Measurements from ENCODE around the gene PPARGC1A. TPM values are rescaled to one million over a fixed set of nuclear protein-coding genes. Genes with fewer than 3 reads are reported as not detected.
A peak's percentile ranks its signal among the peaks of the same experiment; 100 is the strongest.

PPARGC1A gene
- total and polyA plus RNA-seq, 2 of the 13 experiments (the other 11 are each of a cell fraction or from before 2014, with no cell fraction given) = 20.7 to 37.3 TPM

DNA sequence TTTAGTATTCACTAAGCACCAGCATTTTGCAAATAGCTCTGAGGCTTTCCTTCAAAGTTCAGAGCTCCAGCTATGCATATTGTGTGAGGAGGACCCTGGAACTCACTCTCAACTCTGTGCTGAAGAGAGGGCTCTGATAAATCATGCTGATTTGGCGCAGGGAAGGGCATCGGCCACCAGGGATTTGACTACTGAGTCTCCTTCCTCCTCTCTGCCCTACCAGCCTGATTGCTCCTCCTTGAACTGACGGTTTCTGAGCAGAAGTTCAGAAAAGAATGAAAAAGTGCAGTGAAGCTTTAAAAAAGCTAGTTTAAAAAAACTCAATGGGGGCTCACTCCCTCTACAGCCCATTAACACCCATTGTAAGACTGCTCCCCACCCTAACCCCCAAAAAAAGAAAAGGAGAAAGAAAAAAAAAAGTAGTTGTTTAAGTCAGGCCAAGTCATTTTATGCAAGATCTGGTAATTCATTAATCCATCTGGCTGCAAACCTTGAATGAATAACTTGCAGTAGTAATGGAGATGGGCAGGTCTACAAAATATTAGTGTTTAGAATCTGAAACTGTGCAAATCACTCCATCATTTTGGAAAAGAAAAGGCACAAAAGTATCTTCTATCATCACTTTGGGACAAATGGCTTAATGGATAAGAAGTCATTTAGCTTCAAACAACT, 13.3 kb downstream of the PPARGC1A start:
- H3K4me2 ChIP-seq (ENCODE audit: low read depth, low read length) = peak overlapping the region; percentile 25
- intact Hi-C loops (cut with micrococcal nuclease; ENCODE audit: unreplicated experiment) (loop anchor here (1.0 kb wide), 1 partner anchor 12 kb away; no protein-coding TSS in a partner anchor), in situ Hi-C loops (cut with HindIII; ENCODE audit: extremely low pct_ligation_motif_present, low pct_unique_long_range_greater_than_20kb) (loop anchor here (25.0 kb wide), 1 partner anchor 711 kb away; the partner anchor contains the start of gene DHX15)
- H3K9me3 ChIP-seq (ENCODE audit: low read length) = no peaks in the 10 kb centered on the region
- FAIRE-seq = no peak
- no peak for ATAC-seq
- H3K27me3 ChIP-seq (ENCODE audit: control insufficient read depth in 1 of 2, insufficient read depth in 2 of 2, low read length in 2 of 2) = no peaks in the 10 kb centered on the region
- no peak overlapping the region for H2AFZ ChIP-seq (ENCODE audit: low read length)
- TF ChIP-seq ZNF263 (CRISPR knock-in tag; IDR thresholded peaks at IDR 0.05) (peak; percentile 79), PAF1 (CRISPR knock-in tag; IDR thresholded peaks at IDR 0.05) (no peak)
- TF ChIP-seq, protein P1, sequence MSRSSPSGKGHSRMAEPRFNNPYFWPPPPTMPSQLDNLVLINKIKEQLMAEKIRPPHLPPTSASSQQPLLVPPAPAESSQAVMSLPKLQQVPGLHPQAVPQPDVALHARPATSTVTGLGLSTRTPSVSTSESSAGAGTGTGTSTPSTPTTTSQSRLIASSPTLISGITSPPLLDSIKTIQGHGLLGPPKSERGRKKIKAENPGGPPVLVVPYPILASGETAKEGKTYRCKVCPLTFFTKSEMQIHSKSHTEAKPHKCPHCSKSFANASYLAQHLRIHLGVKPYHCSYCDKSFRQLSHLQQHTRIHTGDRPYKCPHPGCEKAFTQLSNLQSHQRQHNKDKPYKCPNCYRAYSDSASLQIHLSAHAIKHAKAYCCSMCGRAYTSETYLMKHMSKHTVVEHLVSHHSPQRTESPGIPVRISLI (CRISPR knock-in tag; IDR thresholded peaks at IDR 0.05; ENCODE audit: borderline replicate concordance) = 0 out of 2 replicates have a peak, but pooled peaks have one; percentile 21
- TF ChIP-seq, protein P2, sequence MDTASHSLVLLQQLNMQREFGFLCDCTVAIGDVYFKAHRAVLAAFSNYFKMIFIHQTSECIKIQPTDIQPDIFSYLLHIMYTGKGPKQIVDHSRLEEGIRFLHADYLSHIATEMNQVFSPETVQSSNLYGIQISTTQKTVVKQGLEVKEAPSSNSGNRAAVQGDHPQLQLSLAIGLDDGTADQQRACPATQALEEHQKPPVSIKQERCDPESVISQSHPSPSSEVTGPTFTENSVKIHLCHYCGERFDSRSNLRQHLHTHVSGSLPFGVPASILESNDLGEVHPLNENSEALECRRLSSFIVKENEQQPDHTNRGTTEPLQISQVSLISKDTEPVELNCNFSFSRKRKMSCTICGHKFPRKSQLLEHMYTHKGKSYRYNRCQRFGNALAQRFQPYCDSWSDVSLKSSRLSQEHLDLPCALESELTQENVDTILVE (CRISPR knock-in tag; IDR thresholded peaks at IDR 0.05) = 0 out of 2 replicates have a peak, but pooled peaks have one; percentile 36
- TF ChIP-seq, protein P3, sequence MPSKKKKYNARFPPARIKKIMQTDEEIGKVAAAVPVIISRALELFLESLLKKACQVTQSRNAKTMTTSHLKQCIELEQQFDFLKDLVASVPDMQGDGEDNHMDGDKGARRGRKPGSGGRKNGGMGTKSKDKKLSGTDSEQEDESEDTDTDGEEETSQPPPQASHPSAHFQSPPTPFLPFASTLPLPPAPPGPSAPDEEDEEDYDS (CRISPR knock-in tag; IDR thresholded peaks at IDR 0.05) = no peak
- H3K9ac ChIP-seq (ENCODE audit: insufficient read depth, low read depth, low read length) = peak overlapping the region; percentile 33
- peak overlapping the region in 1 of 3 experiments; percentile 26; a peak in 1 of 6 replicates for H3K4me3 ChIP-seq (replicated peaks in 1 of 3; ENCODE audit: insufficient read depth in 1 of 3, low read depth in 2 of 3, low read length in 3 of 3)
- H3K27ac ChIP-seq (ENCODE audit: extremely low read length, insufficient read depth, low read length) = peak overlapping the region; percentile 84
- ChIA-PET CTCF (ENCODE audit: low intra/inter-chr PET ratio, low total read pairs) (no interaction called here), POLR2A (interaction anchor here (1.4 to 2.7 kb wide), 4 partner anchors 10 to 20 kb away, joined by 4 to 22 read pairs (median 7); partner anchors contain the start of gene PPARGC1A)
- H3K79me2 ChIP-seq (ENCODE audit: insufficient read depth, low read length) = peaks cover 74% of the 10 kb centered on the region
- peaks cover 97% of the 10 kb centered on the region for H3K4me1 ChIP-seq (ENCODE audit: insufficient read depth, low read length)
- H3K36me3 ChIP-seq (replicated peaks in 1 of 2; ENCODE audit: control insufficient read depth in 1 of 2, insufficient read depth in 2 of 2, low read length in 2 of 2) = peaks cover 4 to 25% of the 10 kb centered on the region in 2 experiments; a peak in 4 of 5 replicates
- H4K20me1 ChIP-seq (ENCODE audit: insufficient read depth, low read length) = no peaks in the 10 kb centered on the region
- WGBS (ENCODE audit: low lambda C conversion rate) = 92% methylated on average over 3 of the region's 3 CpGs
- BruUV-seq (replicated peaks) = no TSS peak
- DNase-seq (ENCODE audit: low spot score) = no peak

Measured in HepG2 (cell line).